Gastrocnemius medialis (tissue), 4 donors: ENCODE data around the gene KEAP1.

Experiments
- CTCF ChIP-seq, 5 experiments: fragments of 450-650 bp in 3 of 5; fragments of 200-600 bp in 2 of 5; sonication (generic) in 2 of 5; IDR thresholded peaks in 4 of 5; conservative IDR thresholded peaks in 1 of 5; 1 replicate in 4 of 5; 2 replicates in 1 of 5; pipeline ENCODE4 v1.5.1; 2016 to 2019; ENCODE audit warnings: antibody characterized with exemption in 5 of 5, mild to moderate bottlenecking in 3 of 5, moderate library complexity in 3 of 5
- POLR2A ChIP-seq, 2 donors: fragments of 450-650 bp; IDR thresholded peaks; one replicate each; pipeline ENCODE4 v1.6.1; 2017; ENCODE audit warnings: antibody characterized with exemption in 2 of 2, mild to moderate bottlenecking in 2 of 2, moderate library complexity in 2 of 2

- TF ChIP-seq CTCF (IDR thresholded peaks at IDR 0.05 in 4 of 5, conservative IDR thresholded peaks at IDR 0.05 in 1 of 5) (no peak), POLR2A (IDR thresholded peaks at IDR 0.05) (no peak)
These were observed 38.7 kb downstream of the KEAP1 start for GRCh38 chr19:10464456-10464855.
